Psoas muscle (tissue), 8 donors: ENCODE data around the gene TPCN1. TPM values are rescaled to one million over a fixed set of nuclear protein-coding genes. Genes with fewer than 3 reads are reported as not detected.

ENCODE experiments used
- ATAC-seq, 4 donors: fragments of 200-7000 bp; cut with Tn5 transposase; one replicate each; pipeline ENCODE4 v1.9.1; 2020; ENCODE audit warnings: moderate library complexity in 3 of 4, mild to moderate bottlenecking in 2 of 4
- DNase-seq, 2 donors: peaks; one replicate each; pipeline ENCODE4 v3.0.0-alpha.2; 2020
- H3K27ac ChIP-seq: fragments of 200-600 bp; one replicate; pipeline ENCODE4 v1.8.0; 2022
- H3K27me3 ChIP-seq, 3 donors: fragments of 200-600 bp in 1 of 3; one replicate each; pipeline versions ENCODE4 v1.6.1 to v1.8.0; 2013 to 2022; ENCODE audit warnings: low read length in 2 of 3, mild to moderate bottlenecking in 2 of 3, moderate library complexity in 1 of 3; ENCODE audit not compliant: insufficient read depth in 3 of 3
- H3K36me3 ChIP-seq, 2 donors: fragments of 200-600 bp in 1 of 2; one replicate each; pipeline versions ENCODE4 v1.6.1 to v1.8.0; 2013 to 2022; ENCODE audit warnings: low read depth in 1 of 2, mild to moderate bottlenecking in 1 of 2, moderate library complexity in 1 of 2; ENCODE audit not compliant: insufficient read depth in 1 of 2
- H3K4me1 ChIP-seq: fragments of 200-600 bp; one replicate; pipeline ENCODE4 v1.8.0; 2022
- H3K4me3 ChIP-seq: fragments of 200-600 bp; one replicate; pipeline ENCODE4 v1.8.0; 2022; ENCODE audit warnings: mild to moderate bottlenecking
- H3K9me3 ChIP-seq: fragments of 200-600 bp; one replicate; pipeline ENCODE4 v1.8.0; 2022
- WGBS, 3 donors: extraction: QIAGEN DNeasy Blood & Tissue Kit; methylation state at CpG; one replicate each; pipeline versions ENCODE4 v1.1.6 to v1.1.7; 2013; 5-methylcytosine and 5-hydroxymethylcytosine counted together
- intact Hi-C, 2 donors: fragments of 100-400 bp; cut with DNase I; formaldehyde crosslinking; loops; one replicate each; pipeline versions ENCODE4 v1.11.0 to v1.14.2; 2022
- polyA plus RNA-seq, 3 donors: library from polyadenylated mRNA; stranded (reverse); fragments of 200-250 nt; gene quantifications; one replicate each; pipeline ENCODE4 v1.2.3, GENCODE V29; 2013
- total RNA-seq, 4 donors: library from RNA; stranded (reverse); fragmentation: NEBNext Ultra II Directional in 2 of 4; extraction: Animal tissue kit (Norgen Biotek cat#: 25700) in 2 of 4; gene quantifications; one replicate each; pipeline versions ENCODE4 v1.2.1 to v1.2.4, GENCODE V29; 2021 to 2023
- TF ChIP-seq, protein P1 (sequence below): fragments of 200-600 bp; IDR thresholded peaks from one replicate; pipeline ENCODE4 v1.8.0; 2022; ENCODE audit warnings: antibody characterized with exemption
- donor health status: healthy with polysubstance abuse.
- donor health status: DM: no; HTN: no; CAD: no; lungs with moderate emphysema.
- donor health status: Bipolar disorder and iron deficiency.
- donor health status: healthy.
- donor health status: DM: yes; HTN: yes; CAD: no.
- donor health status: DM: no; HTN: no; CAD: no.
- donor health status: DM: no; HTN: no; CAD: no.
- donor health status: DM: yes; HTN: yes; CAD: no.

Gene TPCN1
- total and polyA plus RNA-seq, 7 donors: 7.6 to 36.2 (median 25.2) TPM

DNA sequence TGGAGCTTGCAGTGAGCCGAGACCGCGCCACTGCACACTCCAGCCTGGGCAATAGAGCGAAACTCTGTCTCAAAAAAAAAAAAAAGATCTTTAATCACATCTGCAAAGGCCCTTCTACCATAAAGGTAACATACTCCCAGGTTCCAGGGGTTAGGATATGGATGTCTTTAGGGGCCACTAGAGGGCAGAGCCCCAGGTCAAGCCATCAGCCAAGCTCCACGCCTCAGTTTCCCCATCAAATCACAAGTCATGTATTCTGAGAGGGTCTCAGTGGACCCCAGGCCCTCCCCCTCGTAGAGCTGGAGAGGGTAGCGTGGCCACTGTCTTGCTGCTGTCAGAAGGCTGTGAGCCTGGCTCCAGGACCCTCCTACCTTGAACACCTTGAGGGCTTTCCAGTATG lies 94.9 kb downstream of the TPCN1 start:
- Histone ChIP-seq H3K4me1 (peaks cover 4% of the 10 kb centered on the region), H3K27me3 (no peaks in the 10 kb centered on the region), H3K27ac (no peak overlapping the region), H3K9me3 (no peaks in the 10 kb centered on the region), H3K36me3 (peaks cover 0 to 95% of the 10 kb centered on the region in 2 donors), H3K4me3 (no peak overlapping the region)
- 91 to 98% (median 94%) methylated on average over 4 to 7 of the region's 7 CpGs for WGBS, 3 donors
- no peak for DNase-seq
- intact Hi-C loops: no loop called here
- ATAC-seq: no peak
- TF ChIP-seq, protein P1, sequence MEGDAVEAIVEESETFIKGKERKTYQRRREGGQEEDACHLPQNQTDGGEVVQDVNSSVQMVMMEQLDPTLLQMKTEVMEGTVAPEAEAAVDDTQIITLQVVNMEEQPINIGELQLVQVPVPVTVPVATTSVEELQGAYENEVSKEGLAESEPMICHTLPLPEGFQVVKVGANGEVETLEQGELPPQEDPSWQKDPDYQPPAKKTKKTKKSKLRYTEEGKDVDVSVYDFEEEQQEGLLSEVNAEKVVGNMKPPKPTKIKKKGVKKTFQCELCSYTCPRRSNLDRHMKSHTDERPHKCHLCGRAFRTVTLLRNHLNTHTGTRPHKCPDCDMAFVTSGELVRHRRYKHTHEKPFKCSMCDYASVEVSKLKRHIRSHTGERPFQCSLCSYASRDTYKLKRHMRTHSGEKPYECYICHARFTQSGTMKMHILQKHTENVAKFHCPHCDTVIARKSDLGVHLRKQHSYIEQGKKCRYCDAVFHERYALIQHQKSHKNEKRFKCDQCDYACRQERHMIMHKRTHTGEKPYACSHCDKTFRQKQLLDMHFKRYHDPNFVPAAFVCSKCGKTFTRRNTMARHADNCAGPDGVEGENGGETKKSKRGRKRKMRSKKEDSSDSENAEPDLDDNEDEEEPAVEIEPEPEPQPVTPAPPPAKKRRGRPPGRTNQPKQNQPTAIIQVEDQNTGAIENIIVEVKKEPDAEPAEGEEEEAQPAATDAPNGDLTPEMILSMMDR: no peak

DNA sequence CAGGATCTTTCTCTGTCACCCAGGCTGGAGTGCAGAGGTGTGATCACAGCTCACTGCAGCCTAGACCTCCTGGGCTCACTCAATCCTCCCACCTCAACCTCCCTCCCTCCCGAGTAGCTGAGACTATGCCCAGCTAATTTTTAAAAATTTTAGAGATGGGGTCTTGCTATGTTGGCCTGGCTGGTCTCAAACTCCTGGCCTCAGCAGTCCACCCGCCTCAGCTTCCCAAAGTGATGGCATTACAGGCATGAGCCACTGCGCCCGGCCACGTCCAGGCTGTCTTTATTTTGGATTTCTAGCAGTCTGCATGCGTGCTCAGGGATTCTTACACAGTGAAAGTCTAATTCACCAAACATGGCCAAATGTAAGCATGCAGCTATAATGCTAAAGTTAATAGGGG lies 95.9 kb downstream of the TPCN1 start:
- WGBS, 3 donors: 92 to 96% (median 94%) methylated on average over 6 of the region's 6 CpGs
- Histone ChIP-seq H3K4me3 (no peak overlapping the region), H3K36me3 (peaks cover 0 to 87% of the 10 kb centered on the region in 2 donors), H3K9me3 (no peaks in the 10 kb centered on the region), H3K4me1 (peaks cover 4% of the 10 kb centered on the region), H3K27me3 (no peaks in the 10 kb centered on the region), H3K27ac (no peak overlapping the region)
- TF ChIP-seq, protein P1: no peak
- intact Hi-C loops: no loop called here
- DNase-seq (no peak), ATAC-seq (no peak)

- Histone ChIP-seq H3K4me1 (no peaks in the 10 kb centered on the region), H3K9me3 (no peaks in the 10 kb centered on the region), H3K27ac (no peak overlapping the region), H3K36me3 (peaks cover 0 to 79% of the 10 kb centered on the region in 2 donors), H3K4me3 (no peak overlapping the region), H3K27me3 (no peaks in the 10 kb centered on the region)
- DNase-seq: no peak
- intact Hi-C loops: no loop called here
- TF ChIP-seq, protein P1: no peak
- ATAC-seq: no peak
- WGBS, 3 donors: 94 to 98% (median 95%) methylated on average over 4 of the region's 4 CpGs
Observed at GRCh38 chr12:113318046-113318656, 96.9 kb downstream of the TPCN1 start.

DNA sequence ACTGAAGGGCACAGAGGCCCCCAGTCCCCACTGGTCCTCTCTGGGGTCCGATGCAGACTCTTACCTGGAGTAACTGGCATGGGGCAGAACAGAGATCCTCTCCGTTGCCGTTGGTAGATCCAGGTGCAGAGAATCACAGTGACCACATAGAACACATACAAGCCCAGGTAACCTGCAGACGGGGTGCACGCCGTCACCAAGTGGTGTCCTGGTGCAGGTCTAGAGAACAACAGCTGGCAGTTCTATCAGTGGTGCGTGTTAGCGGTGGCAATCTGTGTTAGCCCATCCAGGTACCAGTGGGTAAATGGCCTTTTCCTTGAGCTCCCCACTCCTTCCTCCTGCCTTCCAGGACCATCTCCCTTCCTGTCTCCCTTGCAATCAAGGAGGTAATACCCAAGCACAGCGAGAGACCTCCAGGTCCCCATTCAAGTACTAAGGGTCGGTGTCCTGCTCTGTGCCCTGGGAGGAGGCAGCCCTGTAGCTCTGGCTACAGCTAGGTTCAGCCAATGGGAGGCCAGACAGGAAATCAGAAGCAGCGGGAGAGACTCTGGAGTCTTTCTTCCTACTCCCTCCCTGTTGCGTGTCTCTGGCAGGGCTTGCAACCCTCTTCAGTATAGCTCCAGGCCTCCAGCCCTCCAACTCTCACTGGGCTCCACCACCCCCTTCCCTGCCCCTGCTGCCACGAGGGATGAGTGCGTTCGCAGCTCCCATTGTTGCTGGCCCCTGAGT lies 97.8 kb downstream of the TPCN1 start:
- peaks cover 0 to 70% of the 10 kb centered on the region in 2 donors for H3K36me3 ChIP-seq
- H3K4me3 ChIP-seq: no peak overlapping the region
- TF ChIP-seq, protein P1: no peak
- no peak for ATAC-seq
- H3K27me3 ChIP-seq: no peaks in the 10 kb centered on the region
- no peak overlapping the region for H3K27ac ChIP-seq
- no peaks in the 10 kb centered on the region for H3K9me3 ChIP-seq
- H3K4me1 ChIP-seq: no peaks in the 10 kb centered on the region
- 90 to 96% (median 95%) methylated on average over 15 of the region's 15 CpGs for WGBS, 3 donors
- no peak for DNase-seq
- intact Hi-C loops: no loop called here
